HEK293 (cell line): ENCODE results near the gene MAP4K4.

Experiments
- CTCF ChIP-seq: fragments of 450-650 bp; formaldehyde crosslinking; IDR thresholded peaks from 2 replicates; pipeline ENCODE4 v1.5.1; 2016; ENCODE audit warnings: missing biosample characterization, missing genetic modification characterization
- ZBTB10 ChIP-seq: fragments of 450-650 bp; formaldehyde crosslinking; IDR thresholded peaks from 2 replicates; pipeline ENCODE4 v1.5.1; 2016; ENCODE audit warnings: missing biosample characterization, missing genetic modification characterization
- ZNF510 ChIP-seq: fragments of 450-650 bp; formaldehyde crosslinking; IDR thresholded peaks from 2 replicates; pipeline ENCODE4 v1.5.1; 2018; ENCODE audit warnings: mild to moderate bottlenecking, missing genetic modification characterization, missing biosample characterization; ENCODE audit not compliant: insufficient replicate concordance
- ZNF660 ChIP-seq: fragments of 450-650 bp; IDR thresholded peaks from 2 replicates; pipeline ENCODE4 v1.5.1; 2018; ENCODE audit warnings: missing biosample characterization, mild to moderate bottlenecking, missing genetic modification characterization
- ZSCAN30 ChIP-seq: fragments of 450-650 bp; IDR thresholded peaks from 2 replicates; pipeline ENCODE4 v1.5.1; 2018; ENCODE audit warnings: missing biosample characterization, mild to moderate bottlenecking, missing genetic modification characterization, moderate library complexity

- TF ChIP-seq ZBTB10 (tag by site-specific recombination) (no peak), CTCF (tag by site-specific recombination) (no peak), ZNF510 (tag by site-specific recombination) (no peak), ZNF660 (no peak), ZSCAN30 (tag by site-specific recombination) (no peak)
Measured at GRCh38 chr2:101768556-101769220, 71.2 kb downstream of the MAP4K4 start.
